ENCODE results near the gene ZMYND19.

- TF ChIP-seq CTCF (IDR thresholded peaks at IDR 0.05) (no peak), POLR2AphosphoS5 (IDR thresholded peaks at IDR 0.05) (no peak), POLR2A (IDR thresholded peaks at IDR 0.05) (no peak), EP300 (IDR thresholded peaks at IDR 0.05) (no peak)
These were observed 15.0 kb downstream of the ZMYND19 start for GRCh38 chr9:137575364-137575715.
